Sigmoid colon (tissue), 4 donors: ENCODE data around the gene NOP10.

Experiments used
- CTCF ChIP-seq, 4 experiments: fragments of 450-650 bp in 3 of 4; fragments of 200-600 bp in 1 of 4; IDR thresholded peaks; one replicate each; pipeline ENCODE4 v1.5.1; 2016 to 2019; ENCODE audit warnings: antibody characterized with exemption in 4 of 4, mild to moderate bottlenecking in 3 of 4, moderate library complexity in 2 of 4
- EP300 ChIP-seq, 4 donors: sonication (generic); formaldehyde crosslinking; IDR thresholded peaks; one replicate each; pipeline ENCODE4 v1.6.1; 2017; ENCODE audit warnings: antibody characterized with exemption in 4 of 4
- POLR2A ChIP-seq, 2 donors: fragments of 450-650 bp; IDR thresholded peaks; one replicate each; pipeline ENCODE4 v1.6.1; 2016; ENCODE audit warnings: antibody characterized with exemption in 2 of 2, mild to moderate bottlenecking in 2 of 2, moderate library complexity in 2 of 2

- TF ChIP-seq CTCF (IDR thresholded peaks at IDR 0.05) (no peak), POLR2A (IDR thresholded peaks at IDR 0.05) (no peak), EP300 (IDR thresholded peaks at IDR 0.05) (no peak)
Observed at GRCh38 chr15:34325368-34325767, 17.6 kb downstream of the NOP10 start.
